ENCODE results near the gene PRDM5. TPM values are rescaled to one million over a fixed set of nuclear protein-coding genes. Genes with fewer than 3 reads are reported as not detected.
"Not testable (repeated sequence)": the region's sequence is repeated elsewhere in the genome, so short reads cannot be mapped to it uniquely, and the experiment has no call there.

The PRDM5 gene
- polyA plus RNA-seq, 4 donors: 0.22 to 17.3 (median 1.5) TPM

DNA sequence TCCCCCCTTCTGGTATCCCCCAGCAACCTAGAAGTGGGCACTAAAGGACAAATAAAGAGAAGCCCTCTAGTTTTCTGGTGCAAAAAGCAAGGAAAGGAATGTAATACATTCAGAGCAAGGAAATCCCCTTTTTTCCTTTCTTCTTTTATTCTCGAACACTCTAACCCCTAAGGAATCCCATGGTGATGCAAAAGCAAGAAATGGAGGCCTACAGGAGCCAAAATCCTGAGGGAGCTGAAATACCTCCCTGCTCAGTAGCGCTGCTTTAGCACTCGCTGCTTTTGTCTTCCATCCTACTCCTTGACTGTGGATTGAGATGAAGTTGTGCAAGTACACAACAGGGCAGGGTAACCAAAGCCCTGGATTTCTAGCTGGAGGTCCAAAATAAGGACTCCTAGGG, 251.0 kb downstream of the PRDM5 start:
- 89 to 90% (median 90%) methylated on average over 3 of the region's 3 CpGs for WGBS, 3 donors
- peaks cover 0 to 3% (median 0%) of the 10 kb centered on the region in 3 donors for H3K36me3 ChIP-seq (ENCODE audit: control insufficient read depth in 3 of 3, insufficient read depth in 2 of 3, low read depth in 1 of 3, low read length in 3 of 3)
- H3K27me3 ChIP-seq (ENCODE audit: control insufficient read depth in 3 of 3, insufficient read depth in 3 of 3, low read length in 3 of 3): peaks cover 0 to 2% (median 0%) of the 10 kb centered on the region in 3 donors
- no peak for FAIRE-seq
- H3K9me3 ChIP-seq (ENCODE audit: control insufficient read depth in 2 of 2, insufficient read depth in 1 of 2, low read depth in 1 of 2, low read length in 1 of 2): peaks cover 0 to 26% of the 10 kb centered on the region in 2 donors
- no peak for DNase-seq
- no peak overlapping the region for H3K27ac ChIP-seq (ENCODE audit: low read depth in 1 of 3, low read length in 2 of 3)
- no peak overlapping the region for H3K4me3 ChIP-seq (ENCODE audit: low read depth in 1 of 3, low read length in 3 of 3)
- H3K4me1 ChIP-seq (ENCODE audit: control insufficient read depth in 3 of 3, insufficient read depth in 2 of 3, low read depth in 1 of 3, low read length in 2 of 3): no peaks in the 10 kb centered on the region

DNA sequence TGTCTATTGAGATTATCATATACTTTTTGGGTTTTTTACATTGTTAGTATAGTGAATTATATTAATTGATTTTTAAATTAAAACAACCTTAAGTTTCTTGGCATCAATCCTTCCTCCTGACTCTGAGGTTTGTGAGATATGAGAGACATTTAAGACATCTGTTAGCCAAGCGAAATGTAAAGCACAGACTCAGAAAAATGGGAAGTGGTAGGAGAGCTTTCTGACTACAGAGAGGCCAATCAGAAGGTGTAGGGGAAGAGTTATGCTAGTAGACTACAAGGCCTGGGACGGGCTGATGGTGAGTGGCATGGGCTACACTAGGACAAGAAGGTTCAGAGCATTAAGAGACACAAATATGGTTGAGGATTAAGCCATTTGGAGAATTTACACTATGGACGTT, 255.4 kb downstream of the PRDM5 start:
- 68 to 79% (median 73%) methylated on average over 3 of the region's 3 CpGs for WGBS, 3 donors
- FAIRE-seq: no peak
- Histone ChIP-seq H3K9me3 (ENCODE audit: control insufficient read depth in 2 of 2, insufficient read depth in 1 of 2, low read depth in 1 of 2, low read length in 1 of 2) (peaks cover 0 to 3% of the 10 kb centered on the region in 2 donors), H3K27me3 (ENCODE audit: control insufficient read depth in 3 of 3, insufficient read depth in 3 of 3, low read length in 3 of 3) (peaks cover 0 to 2% (median 0%) of the 10 kb centered on the region in 3 donors), H3K4me1 (ENCODE audit: control insufficient read depth in 3 of 3, insufficient read depth in 2 of 3, low read depth in 1 of 3, low read length in 2 of 3) (no peaks in the 10 kb centered on the region), H3K27ac (ENCODE audit: low read depth in 1 of 3, low read length in 2 of 3) (no peak overlapping the region), H3K36me3 (ENCODE audit: control insufficient read depth in 3 of 3, insufficient read depth in 2 of 3, low read depth in 1 of 3, low read length in 3 of 3) (no peaks in the 10 kb centered on the region), H3K4me3 (ENCODE audit: low read depth in 1 of 3, low read length in 3 of 3) (no peak overlapping the region)
- no peak for DNase-seq

DNA sequence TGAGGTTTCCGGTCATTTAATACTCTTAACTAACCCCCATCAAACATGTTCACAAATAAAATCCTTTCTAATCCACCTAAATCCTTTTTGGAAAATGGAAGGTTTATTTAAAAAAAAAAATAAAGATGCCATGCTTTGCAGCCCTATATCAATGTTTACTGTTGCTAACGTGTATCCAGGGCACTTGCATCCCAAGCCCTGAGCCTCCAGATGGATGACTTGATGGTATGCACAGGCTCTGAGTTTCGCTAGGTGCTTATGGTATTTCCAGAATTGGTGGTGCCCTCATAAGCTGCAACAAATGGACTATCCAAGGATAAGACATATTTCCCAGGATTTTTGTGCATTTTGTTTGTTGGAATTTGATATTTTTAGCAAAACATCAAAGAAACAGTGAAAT, 257.7 kb downstream of the PRDM5 start:
- Histone ChIP-seq H3K27me3 (ENCODE audit: control insufficient read depth in 3 of 3, insufficient read depth in 3 of 3, low read length in 3 of 3) (peaks cover 0 to 2% (median 0%) of the 10 kb centered on the region in 3 donors), H3K4me1 (ENCODE audit: control insufficient read depth in 3 of 3, insufficient read depth in 2 of 3, low read depth in 1 of 3, low read length in 2 of 3) (no peaks in the 10 kb centered on the region), H3K9me3 (ENCODE audit: control insufficient read depth in 2 of 2, insufficient read depth in 1 of 2, low read depth in 1 of 2, low read length in 1 of 2) (no peaks in the 10 kb centered on the region), H3K4me3 (ENCODE audit: low read depth in 1 of 3, low read length in 3 of 3) (no peak overlapping the region), H3K27ac (ENCODE audit: low read depth in 1 of 3, low read length in 2 of 3) (no peak overlapping the region), H3K36me3 (ENCODE audit: control insufficient read depth in 3 of 3, insufficient read depth in 2 of 3, low read depth in 1 of 3, low read length in 3 of 3) (no peaks in the 10 kb centered on the region)
- no peak for DNase-seq
- no peak for FAIRE-seq
- WGBS, 3 donors: 75 to 87% (median 86%) methylated on average over 3 of the region's 3 CpGs

DNA sequence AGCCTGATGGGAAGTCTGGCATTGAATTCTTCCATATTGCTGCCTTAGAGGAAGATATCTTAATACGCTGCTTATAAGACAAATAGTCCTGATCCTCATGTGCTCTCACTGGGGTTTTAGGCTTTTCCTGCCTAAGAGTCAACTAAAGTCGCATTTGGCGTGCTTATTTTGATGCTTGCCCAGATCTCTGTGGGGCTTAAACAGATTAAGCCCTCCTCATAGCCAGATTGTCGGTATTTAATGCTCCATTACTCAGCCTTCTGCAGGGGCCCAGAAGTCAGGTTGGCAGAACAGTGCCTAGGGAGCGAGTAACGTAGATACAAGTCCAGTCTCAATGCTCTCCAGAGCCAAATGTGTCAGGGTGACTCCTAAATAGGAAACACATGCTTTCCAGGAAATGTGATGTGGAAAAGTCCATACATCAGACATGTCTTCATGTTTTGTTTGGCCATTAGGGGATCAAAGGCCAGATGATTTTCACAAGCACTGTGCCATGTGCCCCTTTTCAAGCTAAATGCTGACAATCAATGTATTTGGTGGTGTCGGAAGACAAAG, 262.8 kb downstream of the PRDM5 start:
- no peak for FAIRE-seq
- WGBS, 3 donors: 82 to 88% (median 84%) methylated on average over 7 of the region's 7 CpGs

GRCh38 chr4:120658772-120659171, 263.8 kb downstream of the PRDM5 start:
- DNase-seq (no peak), FAIRE-seq (no peak)
- H3K4me1 ChIP-seq (ENCODE audit: control insufficient read depth in 3 of 3, insufficient read depth in 2 of 3, low read depth in 1 of 3, low read length in 2 of 3): no peaks in the 10 kb centered on the region
- no peaks in the 10 kb centered on the region for H3K27me3 ChIP-seq (ENCODE audit: control insufficient read depth in 3 of 3, insufficient read depth in 3 of 3, low read length in 3 of 3)
- H3K27ac ChIP-seq (ENCODE audit: low read depth in 1 of 3, low read length in 2 of 3): no peak overlapping the region
- H3K9me3 ChIP-seq (ENCODE audit: control insufficient read depth in 2 of 2, insufficient read depth in 1 of 2, low read depth in 1 of 2, low read length in 1 of 2): no peaks in the 10 kb centered on the region
- H3K36me3 ChIP-seq (ENCODE audit: control insufficient read depth in 3 of 3, insufficient read depth in 2 of 3, low read depth in 1 of 3, low read length in 3 of 3): no peaks in the 10 kb centered on the region
- no peak overlapping the region for H3K4me3 ChIP-seq (ENCODE audit: low read depth in 1 of 3, low read length in 3 of 3)
- 38 to 76% (median 60%) methylated on average over 7 of the region's 7 CpGs for WGBS, 3 donors

More for the DNA sequence above, 262.8 kb downstream of the PRDM5 start:
- no peaks in the 10 kb centered on the region for H3K36me3 ChIP-seq (ENCODE audit: control insufficient read depth in 3 of 3, insufficient read depth in 2 of 3, low read depth in 1 of 3, low read length in 3 of 3)
- H3K4me3 ChIP-seq (ENCODE audit: low read depth in 1 of 3, low read length in 3 of 3): no peak overlapping the region
- no peaks in the 10 kb centered on the region for H3K27me3 ChIP-seq (ENCODE audit: control insufficient read depth in 3 of 3, insufficient read depth in 3 of 3, low read length in 3 of 3)
- H3K9me3 ChIP-seq (ENCODE audit: control insufficient read depth in 2 of 2, insufficient read depth in 1 of 2, low read depth in 1 of 2, low read length in 1 of 2): no peaks in the 10 kb centered on the region
- H3K4me1 ChIP-seq (ENCODE audit: control insufficient read depth in 3 of 3, insufficient read depth in 2 of 3, low read depth in 1 of 3, low read length in 2 of 3): no peaks in the 10 kb centered on the region
- no peak for DNase-seq
- no peak overlapping the region for H3K27ac ChIP-seq (ENCODE audit: low read depth in 1 of 3, low read length in 2 of 3)

DNA sequence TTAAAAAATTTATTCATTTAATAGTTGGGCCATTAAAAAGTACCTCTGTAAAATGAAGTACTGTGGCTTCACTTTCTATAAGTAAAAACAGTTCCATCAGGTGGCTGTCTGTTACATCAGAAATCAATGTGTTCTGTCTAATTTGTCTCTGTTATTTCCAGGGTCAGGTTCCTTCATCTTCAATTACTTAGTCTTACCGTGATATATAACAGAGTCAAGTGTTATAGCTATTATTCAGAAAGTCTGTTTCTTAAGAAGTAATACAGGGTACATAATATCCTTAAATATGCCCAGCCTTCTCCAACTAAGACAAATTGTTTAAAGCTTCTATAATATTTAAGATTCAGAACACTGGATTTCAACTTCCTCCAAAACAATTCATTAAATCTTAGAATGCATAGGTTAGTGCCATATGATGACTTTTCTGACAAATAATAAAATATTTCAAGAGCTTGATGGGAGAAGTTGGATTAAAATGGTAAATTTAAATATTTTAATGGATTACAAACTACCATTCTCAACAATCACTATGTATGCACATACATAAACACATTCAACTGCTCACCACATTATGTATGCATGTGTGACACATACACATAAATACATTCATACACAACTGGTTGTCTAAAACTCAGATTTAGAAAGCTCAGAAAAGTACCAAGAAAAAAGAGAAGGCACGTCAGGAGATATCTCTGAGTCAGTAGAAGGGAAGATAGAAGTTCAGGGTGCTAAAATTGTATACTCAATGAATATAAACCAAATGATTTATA, 268.5 kb downstream of the PRDM5 start:
- DNase-seq: no peak
- no peak for FAIRE-seq
- Histone ChIP-seq H3K4me1 (ENCODE audit: control insufficient read depth in 3 of 3, insufficient read depth in 2 of 3, low read depth in 1 of 3, low read length in 2 of 3) (no peaks in the 10 kb centered on the region), H3K27me3 (ENCODE audit: control insufficient read depth in 3 of 3, insufficient read depth in 3 of 3, low read length in 3 of 3) (no peaks in the 10 kb centered on the region), H3K27ac (ENCODE audit: low read depth in 1 of 3, low read length in 2 of 3) (no peak overlapping the region), H3K9me3 (ENCODE audit: control insufficient read depth in 2 of 2, insufficient read depth in 1 of 2, low read depth in 1 of 2, low read length in 1 of 2) (no peaks in the 10 kb centered on the region), H3K36me3 (ENCODE audit: control insufficient read depth in 3 of 3, insufficient read depth in 2 of 3, low read depth in 1 of 3, low read length in 3 of 3) (no peaks in the 10 kb centered on the region), H3K4me3 (ENCODE audit: low read depth in 1 of 3, low read length in 3 of 3) (no peak overlapping the region)
- 76 to 83% (median 79%) methylated on average over 2 of the region's 2 CpGs for WGBS, 3 donors

DNA sequence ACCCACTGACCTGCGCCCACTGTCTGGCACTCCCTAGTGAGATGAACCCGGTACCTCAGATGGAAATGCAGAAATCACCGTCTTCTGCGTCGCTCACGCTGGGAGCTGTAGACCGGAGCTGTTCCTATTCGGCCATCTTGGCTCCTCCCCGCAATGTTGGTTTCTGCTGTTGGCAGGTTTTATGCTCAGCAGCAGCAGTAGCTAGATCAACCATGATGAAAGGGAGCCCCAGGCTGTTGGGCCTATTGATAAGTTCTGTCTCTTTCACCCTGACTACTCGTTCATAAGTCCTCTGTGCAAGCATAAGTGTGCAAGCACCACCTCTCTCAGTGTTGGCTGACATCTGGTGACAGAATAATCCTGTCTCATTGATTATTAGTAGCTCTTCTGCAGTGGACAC, 274.2 kb downstream of the PRDM5 start:
- not testable (repeated sequence) for H3K27me3 ChIP-seq (ENCODE audit: control insufficient read depth in 3 of 3, insufficient read depth in 3 of 3, low read length in 3 of 3); H3K4me1 ChIP-seq (ENCODE audit: control insufficient read depth in 3 of 3, insufficient read depth in 2 of 3, low read depth in 1 of 3, low read length in 2 of 3); FAIRE-seq; H3K4me3 ChIP-seq (ENCODE audit: low read depth in 1 of 3, low read length in 3 of 3); DNase-seq; H3K9me3 ChIP-seq (ENCODE audit: control insufficient read depth in 2 of 2, insufficient read depth in 1 of 2, low read depth in 1 of 2, low read length in 1 of 2); H3K36me3 ChIP-seq (ENCODE audit: control insufficient read depth in 3 of 3, insufficient read depth in 2 of 3, low read depth in 1 of 3, low read length in 3 of 3); H3K27ac ChIP-seq (ENCODE audit: low read depth in 1 of 3, low read length in 2 of 3)
- 77 to 92% (median 92%) methylated on average over 4 to 8 of the region's 10 CpGs for WGBS, 3 donors

Measured in small intestine (tissue), 7 donors.